CD14-positive monocyte (primary cell): ENCODE measurements around the gene EVX1. TPM values are rescaled to one million over a fixed set of nuclear protein-coding genes. Genes with fewer than 3 reads are reported as not detected.

Source experiments
- DNase-seq, 3 donors: peaks; one replicate each; pipeline ENCODE4 v3.0.0-alpha.2; 2011 to 2022
- H2AFZ ChIP-seq: 2 replicates; pipeline ENCODE4 v1.6.0; 2012; ENCODE audit warnings: mild to moderate bottlenecking, low read depth, low read length, inconsistent platforms; ENCODE audit not compliant: insufficient read depth, poor library complexity, severe bottlenecking
- H3K27ac ChIP-seq, 2 donors: 1 replicate in 1 of 2; 2 replicates in 1 of 2; pipeline ENCODE4 v1.5.1; 2012 to 2013; ENCODE audit warnings: low read length in 2 of 2, control low read depth in 1 of 2, inconsistent platforms in 1 of 2, low read depth in 1 of 2, mild to moderate bottlenecking in 1 of 2
- H3K27me3 ChIP-seq, 2 donors: one replicate each; pipeline versions ENCODE4 v1.6.0 to v1.6.1; 2011 to 2013; ENCODE audit warnings: low read length in 2 of 2; ENCODE audit not compliant: control insufficient read depth in 2 of 2, insufficient read depth in 2 of 2
- H3K36me3 ChIP-seq, 2 donors: replicated peaks in 1 of 2; 1 replicate in 1 of 2; 2 replicates in 1 of 2; pipeline versions ENCODE4 v1.5.1 to v1.6.1; 2012 to 2013; ENCODE audit warnings: low read length in 2 of 2, control low read depth in 1 of 2, inconsistent platforms in 1 of 2, mild to moderate bottlenecking in 1 of 2; ENCODE audit not compliant: insufficient read depth in 2 of 2, control insufficient read depth in 1 of 2
- H3K4me1 ChIP-seq, 2 donors: 1 replicate in 1 of 2; 2 replicates in 1 of 2; pipeline versions ENCODE4 v1.5.1 to v1.6.1; 2012 to 2013; ENCODE audit warnings: low read length in 2 of 2, control low read depth in 1 of 2, inconsistent platforms in 1 of 2, mild to moderate bottlenecking in 1 of 2, moderate library complexity in 1 of 2; ENCODE audit not compliant: insufficient read depth in 2 of 2, control insufficient read depth in 1 of 2
- H3K4me2 ChIP-seq: replicated peaks from 2 replicates; pipeline ENCODE3; 2012; ENCODE audit warnings: low read length, moderate library complexity, mild to moderate bottlenecking; ENCODE audit not compliant: poor library complexity, severe bottlenecking; ENCODE audit errors: extremely low read depth
- H3K4me3 ChIP-seq, 3 experiments: fragments of 200-600 bp in 1 of 3; sonication (generic) in 1 of 3; replicated peaks in 1 of 3; 1 replicate in 2 of 3; 2 replicates in 1 of 3; pipeline ENCODE4 v1.5.1; 2011 to 2013; ENCODE audit warnings: low read length in 3 of 3, mild to moderate bottlenecking in 3 of 3, control low read depth in 2 of 3, low read depth in 2 of 3, inconsistent platforms in 1 of 3, moderate library complexity in 1 of 3
- H3K79me2 ChIP-seq: 2 replicates; pipeline ENCODE4 v1.6.0; 2012; ENCODE audit warnings: mild to moderate bottlenecking, control low read depth, inconsistent platforms, low read length, moderate library complexity; ENCODE audit not compliant: insufficient read depth
- H3K9ac ChIP-seq: 2 replicates; pipeline ENCODE4 v1.6.0; 2017; ENCODE audit warnings: low read length, mild to moderate bottlenecking; ENCODE audit not compliant: insufficient read depth, poor library complexity, severe bottlenecking
- H3K9me3 ChIP-seq, 2 donors: replicated peaks in 1 of 2; 1 replicate in 1 of 2; 2 replicates in 1 of 2; pipeline versions ENCODE4 v1.5.1 to v1.6.1; 2012 to 2013; ENCODE audit warnings: low read length in 2 of 2, control low read depth in 1 of 2; ENCODE audit not compliant: control insufficient read depth in 1 of 2, insufficient read depth in 1 of 2
- H4K20me1 ChIP-seq: 2 replicates; pipeline ENCODE4 v1.6.0; 2012; ENCODE audit warnings: mild to moderate bottlenecking, low read length, control low read depth, moderate library complexity; ENCODE audit not compliant: insufficient read depth
- H3K27ac Mint-ChIP-seq, 7 donors: one replicate each; pipeline ENCODE4 v1.8.0; 2020; ENCODE audit warnings: mild to moderate bottlenecking in 7 of 7, mixed read lengths in 7 of 7, moderate library complexity in 6 of 7, inconsistent platforms in 2 of 7
- H3K27me3 Mint-ChIP-seq, 3 donors: one replicate each; pipeline ENCODE4 v1.8.0; 2021 to 2022; ENCODE audit warnings: low read depth in 3 of 3, mild to moderate bottlenecking in 3 of 3, mixed read lengths in 3 of 3, moderate library complexity in 3 of 3, inconsistent platforms in 1 of 3
- H3K36me3 Mint-ChIP-seq, 2 donors: one replicate each; pipeline ENCODE4 v1.8.0; 2020; ENCODE audit warnings: mixed read lengths in 2 of 2, inconsistent platforms in 1 of 2, mild to moderate bottlenecking in 1 of 2
- H3K4me1 Mint-ChIP-seq: one replicate; pipeline ENCODE4 v1.8.0; 2020; ENCODE audit warnings: mild to moderate bottlenecking, mixed read lengths
- H3K4me3 Mint-ChIP-seq, 2 donors: one replicate each; pipeline ENCODE4 v1.8.0; 2020; ENCODE audit warnings: mild to moderate bottlenecking in 2 of 2, mixed read lengths in 2 of 2, moderate library complexity in 1 of 2
- H3K9me3 Mint-ChIP-seq, 7 donors: one replicate each; pipeline ENCODE4 v1.8.0; 2020 to 2022; ENCODE audit warnings: mixed read lengths in 7 of 7, mild to moderate bottlenecking in 6 of 7, moderate library complexity in 6 of 7, inconsistent platforms in 2 of 7
- WGBS: methylation state at CpG from one replicate; pipeline ENCODE4 v1.1.5; 2013; ENCODE audit warnings: missing lambda C conversion rate; ENCODE audit not compliant: insufficient coverage; 5-methylcytosine and 5-hydroxymethylcytosine counted together
- intact Hi-C, 2 donors: fragments of 100-400 bp; cut with micrococcal nuclease; formaldehyde crosslinking; loops; one replicate each; pipeline versions ENCODE4 v1.15.0 to v1.15.1; 2023
- polyA minus RNA-seq: library from RNA; depleted of rRNA, polyadenylated mRNA; stranded (reverse); fragments of >200 nt; gene quantifications from 2 replicates; pipeline ENCODE4 v1.2.3, GENCODE V29; 2012
- polyA plus RNA-seq, 3 donors: library from polyadenylated mRNA; depleted of rRNA in 1 of 3; unstranded in 2 of 3; stranded (reverse) in 1 of 3; fragments of 300-500 nt in 2 of 3; fragments of >200 nt in 1 of 3; fragmentation: Illumina TruSeq in 2 of 3; gene quantifications; 1 replicate in 2 of 3; 2 replicates in 1 of 3; pipeline ENCODE4 v1.2.3, GENCODE V29; 2012 to 2021
- total RNA-seq, 12 experiments: library from RNA in 1 of 12; stranded (reverse) in 1 of 12; fragments of 120-200 nt in 1 of 12; gene quantifications; one replicate each; pipeline ENCODE4 v1.2.4 and lab custom pipeline; 2013 to 2026; ENCODE audit warnings: mixed read lengths in 6 of 12, inconsistent platforms in 1 of 12
- TF ChIP-seq, protein P1 (sequence below): fragments of 200-600 bp; IDR thresholded peaks from one replicate; pipeline ENCODE4 v1.8.0; 2022; ENCODE audit warnings: antibody characterized with exemption, mild to moderate bottlenecking

EVX1 gene
- total RNA-seq (2013) = not detected
- polyA plus RNA-seq (not detected), polyA minus RNA-seq (not detected in 2 replicates), total RNA-seq (lab: John Stamatoyannopoulos, UW) (0 to 0.23 (median 0) reads per million in 11 experiments)

- no peak within 1 kb of the TSS for H3K9ac ChIP-seq
- no peak within 1 kb of the TSS for H3K4me3 ChIP-seq
- H3K27me3 ChIP-seq = peaks cover 93 to 97% of the 10 kb centered on the region in 2 donors
- no peaks in the 10 kb centered on the region for H4K20me1 ChIP-seq
- H3K36me3 Mint-ChIP-seq = peaks cover 3 to 13% of the 10 kb centered on the region in 2 donors
- H3K27me3 Mint-ChIP-seq = peaks cover 95 to 98% (median 96%) of the 10 kb centered on the region in 3 donors
- no peak for DNase-seq
- no peak within 1 kb of the TSS for H3K27ac ChIP-seq
- peak within 1 kb of the TSS in 1 of 7 donors; percentile 13 for H3K27ac Mint-ChIP-seq
- TF ChIP-seq, protein P1, sequence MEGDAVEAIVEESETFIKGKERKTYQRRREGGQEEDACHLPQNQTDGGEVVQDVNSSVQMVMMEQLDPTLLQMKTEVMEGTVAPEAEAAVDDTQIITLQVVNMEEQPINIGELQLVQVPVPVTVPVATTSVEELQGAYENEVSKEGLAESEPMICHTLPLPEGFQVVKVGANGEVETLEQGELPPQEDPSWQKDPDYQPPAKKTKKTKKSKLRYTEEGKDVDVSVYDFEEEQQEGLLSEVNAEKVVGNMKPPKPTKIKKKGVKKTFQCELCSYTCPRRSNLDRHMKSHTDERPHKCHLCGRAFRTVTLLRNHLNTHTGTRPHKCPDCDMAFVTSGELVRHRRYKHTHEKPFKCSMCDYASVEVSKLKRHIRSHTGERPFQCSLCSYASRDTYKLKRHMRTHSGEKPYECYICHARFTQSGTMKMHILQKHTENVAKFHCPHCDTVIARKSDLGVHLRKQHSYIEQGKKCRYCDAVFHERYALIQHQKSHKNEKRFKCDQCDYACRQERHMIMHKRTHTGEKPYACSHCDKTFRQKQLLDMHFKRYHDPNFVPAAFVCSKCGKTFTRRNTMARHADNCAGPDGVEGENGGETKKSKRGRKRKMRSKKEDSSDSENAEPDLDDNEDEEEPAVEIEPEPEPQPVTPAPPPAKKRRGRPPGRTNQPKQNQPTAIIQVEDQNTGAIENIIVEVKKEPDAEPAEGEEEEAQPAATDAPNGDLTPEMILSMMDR = no peak
- H3K9me3 Mint-ChIP-seq = peaks cover 0 to 28% (median 11%) of the 10 kb centered on the region in 7 donors
- peaks cover 3 to 67% of the 10 kb centered on the region in 2 donors for H3K9me3 ChIP-seq
- intact Hi-C loops = loop anchor here in 1 of 2 donors (5.0 kb wide), 1 partner anchor 40 kb away; the partner anchor contains the start of gene HOXA13
- peaks cover 31% of the 10 kb centered on the region for H3K4me1 Mint-ChIP-seq
- no peaks in the 10 kb centered on the region for H3K79me2 ChIP-seq
- no peaks in the 10 kb centered on the region for H3K36me3 ChIP-seq
- H3K4me1 ChIP-seq = peaks cover 14 to 24% of the 10 kb centered on the region in 2 donors
- WGBS = 5% methylated on average over 55 of the region's 62 CpGs
- H2AFZ ChIP-seq = no peak within 1 kb of the TSS
- peak within 1 kb of the TSS; percentile 34 to 88 for H3K4me3 Mint-ChIP-seq
- H3K4me2 ChIP-seq = peak within 1 kb of the TSS; percentile 8
Measured at GRCh38 chr7:27242555-27243339, at the start of gene EVX1. EVX1 (plus strand) TSS chr7:27242802; CDS start chr7:27243031, 229 bp downstream.

GRCh38 chr7:27193335-27194001 is 49.1 kb upstream of the EVX1 start:
- intact Hi-C loops = loop anchor here (5.0 to 10.0 kb wide), 3 partner anchors 384 to 731 kb away; no protein-coding TSS in a partner anchor
- Mint-ChIP-seq H3K27ac (no peak overlapping the region), H3K4me3 (peak overlapping the region; percentile 71 to 89), H3K36me3 (peaks cover 8 to 21% of the 10 kb centered on the region in 2 donors), H3K27me3 (peaks cover 91 to 94% (median 93%) of the 10 kb centered on the region in 3 donors), H3K9me3 (peaks cover 0 to 51% (median 26%) of the 10 kb centered on the region in 7 donors), H3K4me1 (peaks cover 50% of the 10 kb centered on the region)
- no peak for DNase-seq
- peaks cover 6 to 59% of the 10 kb centered on the region in 2 donors for H3K9me3 ChIP-seq
- H3K27me3 ChIP-seq = peaks cover 95 to 98% of the 10 kb centered on the region in 2 donors
- H3K4me1 ChIP-seq = peaks cover 29 to 32% of the 10 kb centered on the region in 2 donors
- no peaks in the 10 kb centered on the region for H3K36me3 ChIP-seq
- peak overlapping the region; percentile 84 for H3K4me2 ChIP-seq
- no peak overlapping the region for H3K9ac ChIP-seq
- no peaks in the 10 kb centered on the region for H3K79me2 ChIP-seq
- 7% methylated on average over 25 of the region's 29 CpGs for WGBS
- H4K20me1 ChIP-seq = no peaks in the 10 kb centered on the region
- H3K27ac ChIP-seq = no peak overlapping the region
- H2AFZ ChIP-seq = peak overlapping the region; percentile 65
- peak overlapping the region; percentile 20 to 70 (median 31) for H3K4me3 ChIP-seq
- TF ChIP-seq, protein P1 = no peak
